ENCODE data around the gene LRRK1.
"Not testable (repeated sequence)": the region's sequence is repeated elsewhere in the genome, so short reads cannot be mapped to it uniquely, and the experiment has no call there.

Gene LRRK1

DNA sequence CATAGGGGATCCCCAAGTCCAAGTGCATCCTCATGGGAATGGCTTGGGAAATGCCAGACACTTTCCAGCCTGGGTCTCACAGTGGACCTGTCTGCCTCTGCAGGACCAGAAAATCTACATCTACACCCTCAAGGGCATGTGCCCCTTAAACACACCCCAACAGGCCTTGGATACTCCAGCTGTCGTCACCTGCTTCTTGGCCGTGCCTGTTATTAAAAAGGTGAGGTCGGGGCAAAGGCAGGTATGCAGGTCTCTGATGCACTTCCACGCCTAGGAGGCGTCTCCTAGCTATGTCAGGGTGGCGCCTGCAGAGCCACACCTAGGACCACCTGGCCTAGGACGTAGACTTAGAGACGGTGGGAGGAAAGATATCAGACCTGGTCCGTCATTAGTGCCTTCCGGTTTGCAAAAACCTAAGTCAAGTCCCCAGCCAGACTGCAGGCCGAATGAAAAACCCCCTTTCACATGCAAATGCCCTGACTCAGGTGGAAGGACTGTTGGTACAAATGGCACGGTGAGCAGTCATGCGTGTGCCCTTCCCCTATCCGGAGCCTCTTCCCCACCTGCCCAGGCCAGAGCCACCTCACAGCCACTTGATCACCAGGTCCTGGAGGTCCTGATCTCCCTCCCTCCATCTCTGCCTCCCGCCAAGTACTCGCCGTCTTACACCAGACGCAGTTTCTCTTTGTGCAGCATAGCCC lies 143.5 kb downstream of the LRRK1 start:
- DNase-seq, result no peak

DNA sequence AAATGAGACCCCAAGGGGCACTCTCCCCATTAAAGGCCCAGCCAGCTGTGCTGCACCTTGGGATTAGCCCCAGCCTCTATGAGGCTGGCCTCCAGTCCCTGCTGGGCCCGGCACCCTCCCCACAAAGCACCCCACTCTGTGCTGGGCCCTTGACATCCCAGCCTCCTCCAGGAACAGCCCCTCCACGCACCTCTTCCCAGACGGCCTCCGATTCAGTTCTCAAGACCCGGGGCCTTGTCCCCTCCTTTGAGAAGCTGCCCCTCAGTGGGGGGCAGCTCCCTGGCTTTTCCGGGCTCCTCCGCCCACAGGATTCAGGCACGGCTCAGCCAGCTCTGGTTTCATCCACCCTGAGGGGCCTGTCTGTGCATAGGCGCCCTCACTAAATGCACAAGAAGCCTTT lies 144.1 kb downstream of the LRRK1 start:
- no peak for DNase-seq

DNA sequence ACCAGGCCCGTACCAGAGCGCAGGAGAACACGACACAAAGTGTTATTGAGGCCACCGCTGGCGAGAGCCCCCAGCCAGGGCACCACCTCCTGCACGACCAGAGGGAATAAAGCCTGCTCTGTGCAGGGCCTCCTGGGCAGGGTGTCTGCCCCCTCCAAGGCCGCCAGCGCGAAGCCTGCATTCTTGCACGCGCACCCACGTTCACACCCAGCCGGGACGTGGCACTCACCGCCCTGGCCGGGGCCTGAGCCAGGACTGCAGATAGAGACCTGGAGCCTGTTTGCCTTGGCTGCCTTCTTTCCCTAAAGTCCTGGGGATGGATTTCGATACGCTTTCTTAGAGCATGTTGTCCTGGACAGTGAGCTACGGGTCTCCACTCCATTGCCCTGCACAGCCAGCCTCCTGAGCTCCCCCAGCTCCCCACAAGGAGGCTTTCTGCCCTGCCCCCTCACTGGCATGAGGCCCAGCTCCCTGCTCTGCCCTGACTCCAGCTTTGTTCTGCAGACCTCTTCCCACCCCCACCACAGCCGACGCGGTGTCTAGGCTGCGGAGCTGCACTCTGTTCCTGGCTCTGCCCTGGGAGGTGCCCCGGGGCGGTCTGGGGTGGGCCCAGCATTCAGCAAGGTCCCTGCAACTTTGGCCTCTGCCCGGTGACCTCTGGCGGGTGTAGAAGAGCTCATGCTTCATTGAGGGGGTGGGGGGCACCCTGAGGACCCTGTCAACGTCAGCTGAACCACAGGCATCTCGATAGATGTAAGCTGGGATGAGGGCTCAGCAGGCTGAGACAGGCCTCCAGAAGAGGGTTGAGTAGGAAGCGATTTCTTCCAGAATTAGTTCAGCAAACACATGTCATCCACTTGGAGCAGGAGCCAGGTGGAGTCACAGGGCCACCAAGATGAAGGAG lies 145.0 kb downstream of the LRRK1 start:
- DNase-seq, result no peak

DNA sequence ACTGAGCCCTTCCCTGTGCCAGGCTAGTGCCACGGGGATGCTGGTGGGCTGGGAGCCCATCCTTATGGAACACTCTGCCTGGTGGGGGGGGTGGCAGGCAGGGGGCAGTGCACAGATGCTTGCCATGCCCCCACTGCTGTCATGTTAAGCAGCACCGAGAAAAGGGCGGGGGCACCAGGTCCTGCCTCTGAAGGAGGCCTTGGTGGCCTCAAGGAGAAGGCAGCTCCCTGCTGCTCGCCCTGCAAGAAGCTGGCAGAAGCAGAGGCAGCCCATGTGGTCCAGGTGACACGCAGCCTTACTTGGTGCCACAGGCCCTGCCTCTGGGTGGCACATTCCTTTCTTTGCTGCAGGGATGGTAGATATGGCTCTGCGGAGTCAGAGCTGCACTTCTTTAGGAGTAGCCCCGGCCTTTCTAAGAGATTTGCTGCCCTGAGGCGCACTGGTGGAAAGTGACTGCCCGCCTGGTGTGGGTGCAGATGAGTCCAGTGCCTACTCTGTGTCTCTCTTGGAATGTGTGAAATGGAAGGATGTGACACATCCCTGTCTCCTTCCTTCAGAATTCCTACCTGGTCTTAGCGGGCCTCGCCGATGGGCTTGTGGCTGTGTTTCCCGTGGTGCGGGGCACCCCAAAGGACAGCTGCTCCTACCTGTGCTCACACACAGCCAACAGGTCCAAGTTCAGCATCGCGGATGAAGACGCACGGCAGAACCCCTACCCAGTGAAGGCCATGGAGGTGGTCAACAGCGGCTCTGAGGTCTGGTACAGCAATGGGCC lies 145.8 kb downstream of the LRRK1 start:
- DNase-seq, result no peak

DNA sequence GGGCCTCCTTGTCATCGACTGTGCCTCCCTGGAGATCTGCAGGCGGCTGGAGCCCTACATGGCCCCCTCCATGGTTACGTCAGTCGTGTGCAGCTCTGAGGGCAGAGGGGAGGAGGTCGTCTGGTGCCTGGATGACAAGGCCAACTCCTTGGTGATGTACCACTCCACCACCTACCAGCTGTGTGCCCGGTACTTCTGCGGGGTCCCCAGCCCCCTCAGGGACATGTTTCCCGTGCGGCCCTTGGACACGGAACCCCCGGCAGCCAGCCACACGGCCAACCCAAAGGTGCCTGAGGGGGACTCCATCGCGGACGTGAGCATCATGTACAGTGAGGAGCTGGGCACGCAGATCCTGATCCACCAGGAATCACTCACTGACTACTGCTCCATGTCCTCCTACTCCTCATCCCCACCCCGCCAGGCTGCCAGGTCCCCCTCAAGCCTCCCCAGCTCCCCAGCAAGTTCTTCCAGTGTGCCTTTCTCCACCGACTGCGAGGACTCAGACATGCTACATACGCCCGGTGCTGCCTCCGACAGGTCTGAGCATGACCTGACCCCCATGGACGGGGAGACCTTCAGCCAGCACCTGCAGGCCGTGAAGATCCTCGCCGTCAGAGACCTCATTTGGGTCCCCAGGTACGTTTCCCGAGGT lies 146.5 kb downstream of the LRRK1 start:
- no peak for DNase-seq

DNA sequence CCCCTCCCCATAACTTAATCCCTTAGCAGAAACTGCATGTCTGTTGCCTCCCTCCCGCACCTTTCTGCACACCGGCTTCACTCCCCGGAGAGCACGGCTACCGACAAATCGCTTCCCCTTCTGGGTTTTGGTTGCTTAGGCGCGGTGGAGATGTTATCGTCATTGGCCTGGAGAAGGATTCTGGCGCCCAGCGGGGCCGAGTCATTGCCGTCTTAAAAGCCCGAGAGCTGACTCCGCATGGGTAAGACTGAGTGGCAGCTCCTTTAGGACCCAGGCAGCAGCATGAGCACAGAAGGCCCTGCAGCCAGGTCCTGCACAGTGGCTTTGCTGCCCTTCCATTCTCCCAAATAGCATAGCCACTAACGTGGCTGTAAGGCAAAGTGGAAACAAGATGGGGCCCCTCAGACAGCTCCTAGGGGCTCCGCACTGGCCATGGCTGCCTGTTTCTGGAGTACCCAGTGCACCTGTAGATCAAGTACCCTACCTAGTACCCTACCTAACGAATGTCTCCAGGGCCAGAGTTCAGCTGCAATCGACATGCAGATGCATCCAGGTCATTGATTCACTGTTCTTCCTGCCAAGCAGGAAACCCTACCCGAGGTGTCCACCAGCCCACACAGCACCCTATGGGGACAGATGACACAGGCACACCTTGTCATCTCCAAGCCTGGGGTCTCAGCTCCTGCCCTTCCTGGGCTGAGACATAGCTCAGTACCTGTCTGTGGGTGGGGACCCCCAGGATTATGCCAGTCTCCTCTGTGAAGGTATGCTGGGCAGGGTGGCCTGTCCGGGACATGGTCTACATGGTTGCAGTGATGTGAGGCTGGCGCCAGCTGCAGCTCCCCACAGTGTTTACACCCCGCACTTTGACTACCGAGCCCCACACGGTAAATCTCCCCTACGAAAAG lies 147.6 kb downstream of the LRRK1 start:
- DNase-seq, result no peak

DNA sequence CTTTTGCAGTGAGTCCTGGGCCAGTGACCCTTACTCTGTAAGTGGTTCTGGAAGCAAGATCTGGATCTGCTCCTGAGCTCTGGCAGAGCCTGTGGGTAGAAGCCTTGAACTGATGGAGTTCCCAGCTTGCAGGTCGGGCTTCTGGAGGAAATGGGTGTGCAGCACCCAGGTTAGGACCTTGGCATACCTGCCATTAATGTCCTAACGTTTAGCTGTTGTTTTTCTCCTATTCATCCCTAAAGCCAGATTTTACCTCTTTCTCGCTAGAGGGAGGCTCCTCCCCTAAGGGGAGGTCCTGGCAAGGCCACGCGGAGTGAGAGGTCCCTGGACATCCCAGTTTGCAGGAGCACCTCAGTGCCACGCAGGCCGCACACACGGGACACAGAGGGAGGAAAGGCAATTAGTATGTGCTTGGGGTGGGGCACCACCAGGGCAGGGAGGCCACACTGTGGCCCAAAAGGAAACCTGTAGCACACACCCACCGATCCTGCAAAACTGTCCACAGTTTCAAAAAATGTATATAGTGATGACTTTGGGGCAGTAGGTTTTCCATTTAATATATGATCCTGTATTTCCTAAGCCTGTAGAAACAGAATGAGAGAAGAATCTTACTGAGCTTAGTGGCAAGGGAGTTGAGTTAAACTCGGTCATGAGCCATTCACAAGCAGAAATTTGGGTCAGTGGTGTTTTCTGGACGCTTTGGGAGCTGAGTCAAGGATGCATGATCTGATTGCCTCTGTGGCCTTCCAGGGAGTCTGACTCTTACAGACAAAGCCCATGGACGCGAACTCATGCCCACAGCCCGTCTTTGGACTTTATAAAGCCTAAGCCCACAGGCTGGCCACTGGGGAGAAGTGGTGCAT lies 148.7 kb downstream of the LRRK1 start:
- no peak for DNase-seq

DNA sequence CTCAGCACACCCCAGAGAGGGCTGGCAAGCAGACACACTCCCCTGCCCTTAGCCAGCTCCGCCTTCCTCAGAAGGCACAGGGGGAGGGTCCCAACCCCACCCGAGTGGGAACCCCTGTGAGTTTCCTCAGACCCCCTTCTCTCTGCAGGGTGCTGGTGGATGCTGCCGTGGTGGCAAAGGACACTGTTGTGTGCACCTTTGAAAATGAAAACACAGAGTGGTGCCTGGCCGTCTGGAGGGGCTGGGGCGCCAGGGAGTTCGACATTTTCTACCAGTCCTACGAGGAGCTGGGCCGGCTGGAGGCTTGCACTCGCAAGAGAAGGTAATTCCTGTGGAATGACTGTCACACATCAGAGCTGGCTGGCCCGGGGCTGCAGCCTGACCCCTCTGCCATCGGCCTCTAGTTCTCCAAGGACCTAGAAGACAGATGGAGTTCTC lies 149.4 kb downstream of the LRRK1 start:
- DNase-seq, result no peak

DNA sequence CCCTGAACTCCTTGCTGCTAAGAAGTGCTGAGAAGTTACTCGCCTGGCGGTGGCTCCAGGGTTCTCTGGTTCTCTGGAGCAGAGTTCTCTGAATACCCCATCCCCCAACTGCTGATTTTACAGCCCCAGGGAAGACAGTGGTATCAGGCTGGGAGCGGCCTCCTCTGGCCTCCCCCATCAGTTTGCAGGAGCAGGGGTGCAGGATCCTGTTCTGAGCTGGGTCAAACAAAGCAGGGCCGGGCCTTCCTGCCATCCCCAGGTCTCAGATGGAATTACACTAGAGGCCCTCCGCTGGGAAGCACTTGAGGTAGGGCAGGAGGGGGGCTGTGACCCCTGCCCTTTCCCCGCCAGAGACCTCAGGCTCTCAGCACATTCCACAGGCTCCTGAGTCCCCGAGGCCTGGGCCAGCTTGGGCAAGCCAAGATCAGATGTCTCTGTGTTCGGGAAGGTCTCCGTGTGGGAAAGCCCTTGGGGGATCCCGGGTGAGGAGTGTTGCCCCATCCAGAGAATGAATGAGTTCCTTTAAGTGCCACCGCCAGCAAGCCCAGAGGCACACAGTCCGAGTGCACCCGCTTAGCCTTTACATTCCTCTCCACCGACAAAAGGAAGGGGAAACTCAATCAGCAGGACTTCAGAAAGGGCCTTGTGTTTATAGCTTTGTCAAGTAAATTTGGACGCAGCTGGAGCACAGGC lies 149.9 kb downstream of the LRRK1 start:
- DNase-seq, result no peak

DNA sequence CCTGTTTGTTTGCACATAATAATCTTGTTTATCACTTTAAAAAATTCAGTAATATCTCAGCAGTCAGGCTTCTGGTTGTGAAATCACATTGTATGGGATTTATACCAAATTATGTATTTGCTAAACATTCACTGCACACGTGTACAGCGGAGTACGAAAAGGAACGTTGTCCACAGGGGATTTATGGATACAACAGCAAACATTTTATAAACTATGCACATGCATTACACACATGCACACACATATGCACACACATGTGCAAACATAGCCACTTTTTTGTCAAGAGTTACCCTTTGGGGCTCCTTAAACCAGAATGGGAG lies 150.5 kb downstream of the LRRK1 start:
- no peak for DNase-seq

DNA sequence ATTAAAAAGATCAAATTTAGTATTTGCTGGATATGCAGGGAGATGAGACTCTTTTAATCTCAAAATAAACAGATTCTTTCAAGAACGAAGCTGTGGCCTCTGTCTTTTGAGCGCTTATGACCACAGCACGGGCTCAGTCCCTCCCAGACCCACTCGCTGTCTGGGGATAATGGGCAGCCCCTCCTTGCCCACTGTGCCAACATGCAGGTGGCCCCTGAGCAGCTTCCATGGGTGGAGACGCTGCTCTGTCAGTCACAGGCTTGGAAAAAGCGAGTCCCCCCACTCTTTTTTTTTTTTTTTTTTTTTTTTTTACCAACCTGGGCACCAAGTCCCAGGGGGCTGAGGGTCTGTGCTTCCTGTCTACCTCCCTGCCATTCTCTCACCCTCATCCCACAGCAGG lies 150.9 kb downstream of the LRRK1 start:
- no peak for DNase-seq

DNA sequence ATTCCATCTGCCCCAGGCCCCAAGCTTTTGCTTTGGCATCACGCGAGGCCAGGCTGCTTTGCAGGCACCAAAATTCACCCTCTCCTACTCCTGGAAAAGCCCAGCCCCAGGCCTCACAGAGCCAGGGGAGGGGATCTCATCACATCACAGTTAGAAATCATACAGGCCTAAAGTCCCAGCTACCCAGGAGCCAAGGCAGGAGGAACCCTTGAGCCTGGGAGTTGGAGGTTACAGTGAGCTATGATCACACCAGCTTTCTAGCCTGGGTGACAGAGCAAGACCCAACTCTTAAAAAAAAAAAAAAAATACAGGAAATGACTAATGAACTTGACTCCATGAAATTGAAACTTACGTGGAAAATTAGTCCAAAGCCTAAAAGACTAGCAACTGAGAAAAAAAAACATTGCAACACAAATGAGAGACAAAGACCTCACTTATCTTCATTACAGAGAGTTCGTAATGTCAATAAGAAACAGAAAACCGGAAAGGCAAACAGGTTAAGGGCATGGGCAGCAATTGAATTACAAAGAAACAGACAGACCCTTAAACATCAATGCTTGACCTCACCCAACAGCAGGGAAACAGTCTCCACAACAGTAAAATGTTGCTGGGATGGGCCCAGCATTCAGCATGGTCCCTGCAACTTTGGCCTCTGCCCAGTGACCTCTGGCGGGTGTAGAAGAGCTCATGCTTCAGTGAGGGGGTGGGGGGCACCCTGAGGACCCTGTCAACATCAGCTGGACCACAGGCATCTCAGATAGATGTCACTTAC lies 151.5 kb downstream of the LRRK1 start:
- no peak for DNase-seq

DNA sequence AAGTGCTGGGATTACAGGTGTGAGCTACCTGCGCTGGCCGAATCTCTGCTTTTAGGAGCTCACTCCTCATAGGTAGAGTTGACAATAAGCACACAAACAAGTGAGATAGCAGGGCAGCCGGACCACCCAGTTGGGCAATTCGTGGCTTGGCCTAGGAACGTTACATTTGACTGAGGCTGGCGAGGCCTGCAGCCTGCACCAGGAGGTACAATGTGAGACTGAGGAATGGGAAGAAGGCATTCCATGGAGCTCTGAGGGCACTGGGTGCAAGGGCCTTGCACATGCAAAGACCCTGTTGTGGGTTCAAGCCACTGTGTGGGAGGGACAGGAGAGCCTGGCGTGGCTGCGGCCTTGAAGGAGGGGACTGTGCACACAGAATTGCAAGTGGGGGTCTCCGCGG lies 152.5 kb downstream of the LRRK1 start:
- no peak for DNase-seq

DNA sequence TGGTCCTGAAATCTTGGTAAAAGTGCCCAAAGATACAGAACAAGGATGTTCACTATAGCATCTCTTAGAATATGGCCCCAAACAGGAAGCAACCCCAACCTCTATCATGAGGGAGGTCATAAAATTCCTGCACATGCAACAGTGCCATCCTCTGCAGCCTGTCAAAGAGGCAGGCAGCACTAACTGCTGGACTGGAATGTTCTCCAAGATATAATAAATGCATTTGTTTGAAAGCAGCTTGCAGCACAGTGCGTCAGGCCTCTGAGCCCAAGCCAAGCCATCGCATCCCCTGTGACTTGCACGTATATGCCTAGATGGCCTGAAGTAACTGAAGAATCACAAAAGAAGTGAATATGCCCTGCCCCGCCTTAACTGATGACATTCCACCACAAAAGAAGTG lies 153.1 kb downstream of the LRRK1 start:
- not testable (repeated sequence) for DNase-seq

DNA sequence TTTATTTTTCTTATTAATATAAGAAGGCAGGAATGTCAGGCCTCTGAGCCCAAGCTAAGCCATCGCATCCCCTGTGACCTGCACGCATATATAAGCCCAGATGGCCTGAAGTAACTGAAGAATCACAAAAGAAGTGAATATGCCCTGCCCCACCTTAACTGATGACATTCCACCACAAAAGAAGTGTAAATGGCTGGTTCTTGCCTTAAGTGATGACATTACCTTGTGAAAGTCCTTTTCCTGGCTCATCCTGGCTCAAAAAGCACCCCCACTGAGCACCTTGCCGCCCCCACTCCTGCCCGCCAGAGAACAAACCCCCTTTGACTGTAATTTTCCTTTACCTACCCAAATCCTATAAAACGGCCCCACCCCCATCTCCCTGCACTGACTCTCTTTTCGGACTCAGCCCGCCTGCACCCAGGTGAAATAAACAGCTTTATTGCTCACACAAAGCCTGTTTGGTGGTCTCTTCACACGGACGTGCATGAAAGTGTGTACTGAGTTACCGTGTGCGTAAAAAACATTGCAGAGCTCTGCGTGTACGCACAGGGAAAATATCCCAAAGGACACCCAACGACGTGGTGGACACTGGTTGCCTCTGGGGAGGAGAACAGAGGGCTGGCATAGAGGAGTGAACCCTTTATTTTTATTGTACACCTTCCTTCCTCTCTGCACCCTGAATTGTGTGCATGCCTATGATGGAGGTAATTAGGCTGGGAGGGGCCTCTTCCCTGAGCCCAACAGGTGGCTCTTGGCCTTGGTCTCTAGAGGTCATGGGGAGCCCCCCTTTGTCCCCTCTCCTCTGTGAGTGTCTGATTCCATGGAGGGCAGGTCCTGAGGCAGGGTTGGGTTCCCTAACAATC lies 158.9 kb downstream of the LRRK1 start:
- not testable (repeated sequence) for DNase-seq

DNA sequence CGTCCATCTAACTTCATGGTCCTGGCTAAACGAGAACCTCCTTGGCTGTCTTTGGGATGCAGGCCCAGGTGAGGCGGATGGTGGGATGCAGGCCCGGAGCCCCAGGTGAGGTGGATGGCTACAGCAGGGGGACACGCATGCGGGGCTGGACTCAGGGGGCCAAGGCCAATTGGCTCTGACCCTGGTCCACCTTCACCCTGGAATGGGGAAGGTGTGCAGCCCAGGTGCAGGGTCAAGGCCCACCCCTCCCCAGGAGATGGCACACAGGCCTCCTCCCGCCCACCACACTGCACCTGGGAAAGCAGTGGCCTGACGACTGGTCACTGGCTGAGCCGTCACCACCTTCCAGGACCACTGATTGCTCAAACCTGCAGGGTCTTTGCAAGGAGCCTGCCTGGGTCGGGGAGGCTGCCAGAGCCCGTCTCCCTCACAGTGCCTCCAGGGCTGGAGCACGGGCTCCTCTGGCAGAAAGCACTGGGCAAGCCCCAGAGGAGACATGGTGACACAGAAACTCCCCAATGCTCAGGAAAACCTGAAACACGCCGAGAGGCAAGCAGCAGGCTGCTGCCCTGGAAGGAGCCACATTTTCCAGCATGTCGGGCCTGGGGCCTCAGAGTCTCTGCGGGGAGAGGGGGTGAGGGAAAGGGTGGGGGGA lies 159.6 kb downstream of the LRRK1 start:
- no peak for DNase-seq

DNA sequence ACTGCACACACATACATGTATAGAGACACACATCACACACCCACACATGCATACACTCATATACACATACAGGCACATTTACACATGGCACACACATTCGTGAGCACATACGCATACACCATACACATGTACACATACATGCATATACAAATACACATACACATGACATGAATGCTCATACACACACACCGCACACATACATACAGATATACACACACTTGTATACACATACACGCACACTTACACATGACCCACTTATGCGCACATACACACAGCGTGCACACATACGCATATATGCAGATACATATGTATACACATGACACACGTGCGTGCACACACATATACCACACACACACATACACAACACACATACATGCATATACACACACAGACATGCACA lies 162.7 kb downstream of the LRRK1 start:
- DNase-seq, result no peak

All from stimulated activated naive CD4-positive, alpha-beta T cell treated with Interleukin-2 at 50 U/mL for 16 hours (primary cell).